HG03175 (cell line): ENCODE data around the gene SAMD4A.

Source experiments
- ATAC-seq: cut with Tn5 transposase; IDR thresholded peaks from one replicate; pipeline ENCODE4 v1.9.1; 2021; ENCODE audit warnings: mild to moderate bottlenecking, moderate library complexity; ENCODE audit not compliant: unreplicated experiment

Gene SAMD4A

GRCh38 chr14:54676812-54677708 is 110.1 kb downstream of the SAMD4A start:
- ATAC-seq = no peak

DNA sequence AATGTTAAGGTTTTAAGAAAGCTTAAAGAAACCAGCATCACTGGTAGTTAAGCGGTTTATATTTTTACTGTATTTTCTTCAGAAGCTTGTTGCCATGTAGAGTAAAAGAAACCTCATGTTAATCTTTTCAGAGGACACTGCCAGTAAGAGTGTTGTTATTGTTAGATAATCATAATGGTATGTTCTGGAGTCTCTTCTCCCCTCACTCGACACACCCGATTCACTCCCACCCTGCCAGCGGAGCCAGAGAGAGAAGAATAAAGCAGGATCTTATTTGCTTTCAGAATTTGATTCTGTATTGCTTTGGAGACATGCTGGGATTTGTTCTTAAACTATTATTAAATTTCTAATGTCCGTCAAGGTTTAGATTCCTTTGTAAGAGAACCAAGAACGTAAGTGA is 113.7 kb downstream of the SAMD4A start:
- no peak for ATAC-seq

GRCh38 chr14:54681811-54682261 is 114.9 kb downstream of the SAMD4A start:
- ATAC-seq = no peak

DNA sequence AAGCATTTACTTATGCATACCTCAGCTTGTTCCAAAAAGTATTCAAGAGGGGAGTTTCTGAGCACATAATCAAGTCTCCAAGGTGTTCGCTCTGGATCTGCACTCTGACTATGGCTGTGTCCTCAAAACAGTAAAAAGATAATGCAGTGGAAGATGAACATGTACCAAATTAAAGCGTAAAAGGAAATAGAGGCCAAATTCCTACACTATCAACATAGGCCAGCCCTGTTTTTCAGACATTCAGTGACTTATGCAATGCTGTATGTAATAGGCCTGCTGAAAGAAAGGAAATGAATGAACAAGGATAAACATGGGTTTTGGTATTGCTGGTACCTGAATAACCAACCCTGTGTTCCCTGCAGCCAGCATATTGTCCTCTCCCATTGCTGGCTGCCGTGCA is 115.7 kb downstream of the SAMD4A start:
- ATAC-seq = no peak

DNA sequence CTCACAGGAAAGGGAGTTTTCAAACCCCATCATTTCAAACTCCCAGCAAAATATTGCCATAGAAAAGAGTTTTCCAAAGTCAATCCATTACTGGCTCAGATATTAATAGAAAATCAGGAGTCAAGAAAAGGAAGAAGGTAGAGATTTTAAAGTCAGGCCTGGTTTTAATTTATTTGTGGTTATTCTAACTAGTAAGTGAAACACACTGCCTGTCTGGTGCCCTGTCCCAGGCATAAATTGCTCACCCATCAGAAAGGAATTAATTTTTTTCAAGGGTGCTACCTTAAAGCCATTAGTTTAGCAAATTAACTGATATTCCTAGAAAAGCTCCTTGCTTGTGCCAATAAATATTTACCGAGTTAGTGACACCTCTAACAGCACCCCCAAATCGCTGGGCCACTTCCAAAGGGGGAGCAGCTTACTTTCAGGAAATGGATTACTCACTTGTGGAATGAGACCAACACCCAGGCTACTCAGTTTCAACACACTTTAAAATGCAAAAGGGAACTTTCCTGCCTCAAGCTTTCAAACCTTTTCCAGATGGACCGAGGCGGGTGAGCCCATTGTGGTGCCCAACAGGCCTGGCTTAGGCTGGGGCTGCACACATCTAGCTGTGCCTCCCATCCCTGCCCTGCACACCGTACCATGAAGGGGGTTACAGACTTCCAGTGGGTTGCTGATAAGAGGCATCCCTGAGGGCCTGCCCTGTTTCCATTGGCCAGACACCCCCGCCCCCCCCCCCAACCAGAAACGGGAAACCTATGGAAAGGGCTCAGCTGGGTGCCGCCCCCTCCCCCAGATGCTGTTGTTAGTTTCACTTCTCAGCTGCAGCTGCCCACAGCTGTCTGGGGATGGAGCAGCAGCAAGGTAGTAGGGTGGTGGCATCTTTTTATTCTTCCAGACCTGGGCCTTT is 117.2 kb downstream of the SAMD4A start:
- no peak for ATAC-seq

GRCh38 chr14:54685286-54685845 is 118.4 kb downstream of the SAMD4A start:
- no peak for ATAC-seq

DNA sequence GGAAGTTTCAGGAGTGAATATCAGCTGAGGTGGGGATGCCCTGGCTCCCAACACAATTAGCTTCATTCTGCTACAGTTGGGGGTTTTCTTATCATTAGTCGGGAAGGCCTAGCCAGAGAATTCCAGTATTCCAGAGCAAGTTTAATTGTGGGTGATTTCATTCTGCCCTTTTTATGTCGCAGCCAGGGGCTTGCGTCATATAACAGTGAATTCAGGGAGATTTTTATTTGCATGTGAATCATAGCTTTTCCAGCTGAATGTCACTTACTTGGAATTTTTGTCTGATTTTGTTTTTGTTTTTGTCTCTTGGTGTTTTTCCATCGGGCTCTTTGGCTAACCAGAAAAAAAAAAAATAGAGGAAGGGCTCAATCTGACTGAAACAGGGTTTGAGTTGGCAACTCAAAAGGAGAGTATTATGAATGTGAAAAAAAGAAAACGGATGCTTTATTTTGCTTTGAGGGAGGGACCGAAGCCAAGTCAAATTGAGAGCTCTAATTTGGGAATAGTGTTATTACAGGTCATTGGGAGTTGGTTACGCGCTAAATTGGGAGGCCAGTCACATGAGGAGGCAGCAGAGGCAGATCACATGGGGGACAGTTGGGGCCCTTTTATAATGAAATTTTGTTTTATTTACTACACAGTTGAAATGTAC is 119.4 kb downstream of the SAMD4A start:
- ATAC-seq = no peak

GRCh38 chr14:54686871-54687749 is 120.2 kb downstream of the SAMD4A start:
- no peak for ATAC-seq

DNA sequence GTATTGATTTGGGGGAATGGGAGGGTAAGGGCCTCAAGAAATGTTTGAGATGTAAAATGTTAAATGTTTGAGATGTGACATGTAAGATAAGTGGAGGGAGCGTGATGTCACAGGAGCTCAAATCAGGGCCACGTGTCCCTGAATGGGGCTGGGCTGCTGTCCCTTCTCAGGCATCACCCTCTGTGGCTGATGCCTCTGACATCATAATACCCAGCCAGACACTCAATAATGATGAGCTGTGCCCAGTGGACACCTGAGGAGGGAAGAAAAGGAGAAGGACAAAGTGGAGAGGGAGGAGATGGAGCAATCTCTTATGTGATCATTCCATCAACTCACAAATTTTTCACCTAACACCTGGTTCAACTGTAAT is 120.8 kb downstream of the SAMD4A start:
- ATAC-seq = no peak

DNA sequence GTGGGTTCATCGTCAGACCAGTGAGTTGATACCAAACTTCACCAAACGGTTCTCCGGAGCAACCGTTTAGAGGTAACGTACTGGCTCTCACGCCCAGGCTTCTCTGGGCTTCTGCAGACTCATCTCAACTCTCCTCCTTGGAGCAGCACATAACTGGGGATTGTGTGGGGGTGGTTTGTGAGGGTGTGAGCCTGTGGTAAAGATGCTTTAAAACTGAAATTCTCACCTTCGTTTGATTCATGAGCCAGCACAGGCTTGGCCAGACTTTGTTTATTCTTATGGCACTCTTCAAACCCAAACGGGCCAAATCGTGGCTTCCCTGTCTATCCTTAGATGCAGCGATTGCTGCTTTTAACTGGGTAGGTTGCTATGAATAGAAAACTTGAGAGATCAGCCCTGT is 121.3 kb downstream of the SAMD4A start:
- ATAC-seq = no peak

DNA sequence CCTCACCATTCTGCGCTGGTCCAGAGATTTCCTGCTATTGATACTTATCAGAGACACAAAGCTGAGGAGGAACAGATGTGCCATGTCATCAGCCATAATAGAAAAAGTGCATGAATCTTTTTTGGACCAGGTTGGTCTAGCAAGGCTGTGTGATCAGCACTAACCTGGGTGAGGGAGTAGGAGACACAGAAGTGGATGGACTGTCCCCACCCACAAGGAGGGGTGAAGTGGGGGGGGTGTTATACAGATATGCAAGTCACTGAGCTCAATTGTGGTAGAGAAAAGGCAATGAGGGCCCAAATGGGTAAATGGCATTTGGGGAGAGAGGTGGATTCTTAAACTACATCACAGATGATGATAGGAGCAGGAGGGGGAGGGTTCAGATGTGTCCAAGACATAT is 123.0 kb downstream of the SAMD4A start:
- ATAC-seq = no peak

- ATAC-seq = no peak
Measured at GRCh38 chr14:54690887-54691286, 124.0 kb downstream of the SAMD4A start.

DNA sequence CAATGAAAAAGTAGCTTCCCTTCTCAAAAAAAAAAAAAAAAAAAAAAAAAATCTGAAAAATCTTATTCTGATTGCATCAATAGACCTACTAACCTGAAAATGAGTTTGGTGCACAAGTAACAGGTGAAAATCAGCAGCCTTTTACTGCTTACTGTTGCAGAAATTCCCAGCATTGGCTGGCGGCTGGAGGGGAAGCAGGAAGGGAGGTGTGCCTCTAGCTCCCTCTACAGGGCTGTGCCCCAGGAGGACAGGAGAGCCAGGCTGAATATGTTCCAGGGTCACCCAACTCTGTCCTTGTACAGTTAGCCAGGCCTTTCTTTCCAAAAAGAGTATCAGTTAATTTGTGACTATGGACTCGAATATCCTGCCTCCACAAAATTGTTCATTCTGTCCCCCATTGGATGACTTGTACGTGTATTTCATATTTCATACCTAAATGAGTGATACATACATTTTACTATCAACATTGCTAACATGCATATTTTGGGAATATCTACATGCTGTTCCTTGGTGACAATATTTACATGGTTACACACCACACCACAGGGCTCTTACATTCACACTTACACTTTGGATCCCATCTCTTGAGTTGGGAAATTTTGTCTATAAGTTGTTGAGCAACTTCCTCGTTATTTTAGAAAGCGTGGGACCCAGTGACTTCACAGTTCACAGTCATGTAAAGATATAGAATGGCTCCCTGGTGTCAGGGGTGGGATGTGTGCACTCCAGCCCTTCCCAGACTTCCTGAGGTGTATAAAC is 124.8 kb downstream of the SAMD4A start:
- no peak for ATAC-seq

DNA sequence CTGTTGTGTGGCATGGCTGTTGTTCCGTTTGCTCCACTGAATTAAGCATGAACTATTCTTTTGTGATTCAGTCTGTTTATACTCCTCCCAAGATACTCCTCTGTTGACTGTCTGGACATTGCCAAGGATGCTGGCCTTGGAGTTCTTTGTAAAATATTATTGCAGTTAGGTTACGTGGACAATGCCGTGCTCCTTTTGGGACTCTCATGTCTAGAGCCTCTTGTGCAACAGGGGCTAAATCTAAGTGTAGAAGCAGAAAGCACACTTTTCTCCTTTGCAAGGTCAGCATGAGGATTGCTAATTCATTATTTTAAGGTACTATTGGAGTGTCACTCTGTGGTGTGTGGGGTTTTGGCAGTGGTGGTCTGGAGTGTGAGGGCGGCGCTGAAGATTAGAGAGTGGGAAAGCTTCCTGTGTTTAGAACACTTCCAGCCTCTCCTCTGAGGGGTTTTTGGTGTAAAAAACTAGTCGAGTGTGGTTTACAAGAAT is 125.4 kb downstream of the SAMD4A start:
- ATAC-seq = no peak

- ATAC-seq = no peak
Measured at GRCh38 chr14:54693761-54694160, 126.8 kb downstream of the SAMD4A start.

DNA sequence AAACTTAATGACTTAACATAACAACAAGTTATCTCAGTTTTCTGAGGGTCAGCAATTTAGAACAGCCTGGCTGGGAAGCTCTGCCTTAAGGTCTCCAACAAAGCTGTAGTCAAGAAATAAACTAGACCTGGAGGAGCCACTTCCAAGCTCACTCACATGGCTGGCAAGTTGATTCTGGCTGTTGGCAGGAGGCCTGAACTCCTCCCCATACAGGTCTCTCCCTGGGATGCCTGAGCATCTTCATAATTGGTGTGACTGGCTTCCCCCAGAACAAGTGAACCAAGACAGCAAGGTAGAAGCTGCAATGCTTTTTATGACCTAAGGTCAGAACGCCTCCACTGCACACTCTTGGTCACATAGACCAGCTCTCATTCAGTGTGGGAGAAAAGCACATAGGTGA is 128.3 kb downstream of the SAMD4A start:
- ATAC-seq = no peak

DNA sequence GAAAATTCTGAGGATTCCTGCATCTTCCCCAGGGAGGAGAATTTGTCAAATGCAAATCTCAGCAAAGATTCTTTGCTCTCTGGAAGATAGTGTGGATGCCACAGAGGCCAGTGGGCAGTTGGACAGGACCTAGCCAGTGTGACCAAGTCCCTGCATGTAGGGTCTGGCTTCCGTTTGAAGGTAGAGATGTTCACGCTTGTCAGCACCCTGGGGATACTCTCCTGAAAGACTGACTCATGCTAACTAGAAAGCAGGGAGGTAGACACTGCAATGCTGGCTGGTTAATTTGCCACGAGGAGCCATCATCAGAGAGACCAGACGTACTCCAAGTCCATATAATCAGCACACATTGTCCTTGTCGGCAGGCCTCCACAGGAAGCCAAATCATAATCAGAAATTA is 130.1 kb downstream of the SAMD4A start:
- no peak for ATAC-seq

DNA sequence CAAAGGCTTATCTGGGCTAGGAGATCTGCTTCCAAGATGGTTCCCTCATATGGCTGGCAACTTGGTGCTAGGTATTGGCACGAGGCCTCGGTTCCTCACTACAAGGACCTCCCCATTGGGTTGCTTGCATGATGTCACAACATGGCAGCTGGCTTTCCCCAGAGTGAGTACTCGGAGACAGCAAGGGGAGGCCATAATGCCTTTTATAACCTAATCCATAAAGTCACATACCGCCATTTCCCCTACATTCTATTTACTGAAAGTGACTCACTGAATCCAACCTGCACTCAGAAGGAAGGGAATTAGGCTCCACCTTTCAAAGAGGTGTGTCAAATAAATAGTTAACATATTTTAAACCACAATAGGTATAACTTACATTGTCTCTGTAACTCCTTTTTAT is 130.9 kb downstream of the SAMD4A start:
- no peak for ATAC-seq

DNA sequence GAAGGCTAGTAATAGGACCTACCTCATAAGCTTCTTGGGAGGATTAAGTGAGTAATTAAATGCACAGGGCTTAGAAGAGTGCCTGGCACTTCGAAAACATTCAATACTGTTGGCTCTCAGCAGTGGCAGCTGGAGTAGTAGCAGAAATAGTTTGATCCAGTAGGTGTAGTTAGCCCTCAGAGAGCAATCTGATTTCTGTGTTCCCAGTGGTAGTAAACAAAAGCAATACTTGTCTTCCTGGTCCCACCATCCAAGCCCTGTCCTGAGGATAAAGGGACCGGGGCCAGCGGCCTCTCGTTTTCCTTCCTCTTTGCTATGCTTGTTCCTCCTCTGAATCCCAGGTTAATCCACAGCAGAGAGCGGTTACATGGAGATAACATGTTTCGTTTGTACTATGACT is 131.6 kb downstream of the SAMD4A start:
- ATAC-seq = no peak
